ENCODE data around the gene DDX42. TPM values are rescaled to one million over a fixed set of nuclear protein-coding genes. Genes with fewer than 3 reads are reported as not detected.

Gene DDX42
- total and polyA plus RNA-seq, 2 donors (not counting 1 experiment from before 2014, with no cell fraction given), result 61.6 to 170 TPM

DNA sequence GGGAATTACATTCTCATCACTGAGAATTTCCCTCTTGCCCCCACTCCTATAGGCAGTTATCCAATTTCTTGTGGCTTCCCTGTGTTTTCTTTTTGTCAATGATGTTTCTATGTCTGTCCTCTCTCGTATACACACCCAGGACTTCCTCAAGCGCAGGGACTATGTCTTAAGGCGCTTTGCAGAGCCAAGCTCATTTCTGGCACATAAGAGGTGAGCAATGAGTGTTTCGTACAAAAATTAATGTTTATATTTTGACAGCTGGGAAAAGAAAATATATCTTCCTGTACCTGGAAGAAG is 947 bp downstream of the DDX42 start:
- DNase-seq (peak; percentile 26), ATAC-seq (ENCODE audit: low read depth) (no peak)
- ChIA-PET CTCF (interaction anchor here (0.9 to 3.2 kb wide), 7 partner anchors 9 to 74 kb away, joined by 3 to 15 read pairs (median 5); partner anchors contain the start of gene STRADA), POLR2A (interaction anchor here (1.4 to 4.1 kb wide), 6 partner anchors 33 to 153 kb away, joined by 3 to 113 read pairs (median 12); partner anchors contain the start of genes FTSJ3, LIMD2, MAP3K3 and PSMC5)
- H3K4me1 ChIP-seq (ENCODE audit: control insufficient read depth in 2 of 2, insufficient read depth in 2 of 2, low read length in 2 of 2), result peaks cover 28 to 34% of the 10 kb centered on the region in 2 donors
- H3K27ac ChIP-seq (ENCODE audit: low read length in 2 of 2), result peak overlapping the region in 1 of 2 donors; percentile 94
- Mint-ChIP-seq H3K4me3 (peak overlapping the region; percentile 98), H3K27ac (peak overlapping the region; percentile 99), H3K27me3 (no peaks in the 10 kb centered on the region), H3K9me3 (ENCODE audit: insufficient read depth) (no peaks in the 10 kb centered on the region), H3K4me1 (peaks cover 58% of the 10 kb centered on the region)
- intact Hi-C loops (cut with micrococcal nuclease), result loop anchor here (5.0 kb wide), 2 partner anchors 247 to 372 kb away; partner anchors contain the start of gene ICAM2
- TF ChIP-seq EZH2 (IDR thresholded peaks at IDR 0.05; ENCODE audit: borderline replicate concordance, insufficient read depth, low read depth, low read length, poor library complexity, severe bottlenecking), result no peak
- no peaks in the 10 kb centered on the region for H3K9me3 ChIP-seq (ENCODE audit: control extremely low read depth in 1 of 3, control insufficient read depth in 2 of 3, insufficient read depth in 1 of 3, low read length in 2 of 3)
- H2AFZ ChIP-seq (ENCODE audit: insufficient read depth, low read depth, low read length, poor library complexity, severe bottlenecking), result peak overlapping the region; percentile 93
- peaks cover 46% of the 10 kb centered on the region for H4K20me1 ChIP-seq (ENCODE audit: control insufficient read depth, insufficient read depth, low read length, poor library complexity, severe bottlenecking)
- peak overlapping the region; percentile 88 for H3K4me2 ChIP-seq (replicated peaks; ENCODE audit: low read depth, low read length, poor library complexity, severe bottlenecking)
- H3K79me2 ChIP-seq (ENCODE audit: control insufficient read depth, insufficient read depth, low read length), result peaks cover 87% of the 10 kb centered on the region
- H3K9ac ChIP-seq (ENCODE audit: low read length), result peak overlapping the region; percentile 92
- peak overlapping the region; percentile 78 to 99 (median 90) for H3K4me3 ChIP-seq (ENCODE audit: control extremely low read depth in 1 of 5, extremely low read depth in 1 of 5, insufficient read depth in 1 of 5, low read depth in 2 of 5, low read length in 4 of 5)
- no peaks in the 10 kb centered on the region for H3K27me3 ChIP-seq (replicated peaks in 1 of 4; ENCODE audit: control extremely low read depth in 1 of 4, control insufficient read depth in 3 of 4, insufficient read depth in 4 of 4, low read length in 3 of 4)
- 17% methylated on average over 1 of the region's 4 CpGs for WGBS (ENCODE audit: insufficient coverage)
- peaks cover 8 to 28% of the 10 kb centered on the region in 2 experiments for H3K36me3 ChIP-seq (replicated peaks in 1 of 2; ENCODE audit: control extremely low read depth in 1 of 2, control insufficient read depth in 1 of 2, extremely low read depth in 1 of 2, insufficient read depth in 2 of 2, low read length in 1 of 2)

DNA sequence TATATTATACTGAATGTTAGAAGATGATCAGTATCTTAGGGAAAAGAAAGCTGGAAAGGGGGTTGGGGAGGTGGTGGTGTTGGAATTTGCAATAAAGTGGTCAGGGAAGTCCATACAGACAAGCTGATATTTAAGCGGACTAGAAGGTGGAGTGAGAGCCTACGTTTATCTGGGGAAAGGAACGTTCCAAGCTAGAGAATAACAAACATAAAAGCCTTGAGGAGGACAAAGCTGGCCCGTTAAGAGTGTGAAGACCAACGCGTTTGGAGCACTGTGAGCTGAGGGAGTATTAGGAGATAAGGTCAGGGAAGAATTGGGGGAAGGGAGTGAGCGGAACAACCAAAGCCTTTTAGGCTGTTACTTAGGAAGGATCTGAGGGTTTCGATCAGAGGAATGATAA is 1.4 kb downstream of the DDX42 start:
- Histone ChIP-seq H3K27ac (ENCODE audit: low read length in 2 of 2) (peak overlapping the region in 1 of 2 donors; percentile 94), H3K79me2 (ENCODE audit: control insufficient read depth, insufficient read depth, low read length) (peaks cover 87% of the 10 kb centered on the region), H4K20me1 (ENCODE audit: control insufficient read depth, insufficient read depth, low read length, poor library complexity, severe bottlenecking) (peaks cover 51% of the 10 kb centered on the region), H3K9ac (ENCODE audit: low read length) (peak overlapping the region; percentile 92), H3K9me3 (ENCODE audit: control extremely low read depth in 1 of 3, control insufficient read depth in 2 of 3, insufficient read depth in 1 of 3, low read length in 2 of 3) (no peaks in the 10 kb centered on the region), H3K36me3 (replicated peaks in 1 of 2; ENCODE audit: control extremely low read depth in 1 of 2, control insufficient read depth in 1 of 2, extremely low read depth in 1 of 2, insufficient read depth in 2 of 2, low read length in 1 of 2) (peaks cover 11 to 31% of the 10 kb centered on the region in 2 experiments), H2AFZ (ENCODE audit: insufficient read depth, low read depth, low read length, poor library complexity, severe bottlenecking) (peak overlapping the region; percentile 93), H3K4me2 (replicated peaks; ENCODE audit: low read depth, low read length, poor library complexity, severe bottlenecking) (peak overlapping the region; percentile 88), H3K27me3 (replicated peaks in 1 of 4; ENCODE audit: control extremely low read depth in 1 of 4, control insufficient read depth in 3 of 4, insufficient read depth in 4 of 4, low read length in 3 of 4) (no peaks in the 10 kb centered on the region), H3K4me1 (ENCODE audit: control insufficient read depth in 2 of 2, insufficient read depth in 2 of 2, low read length in 2 of 2) (peaks cover 28 to 34% of the 10 kb centered on the region in 2 donors), H3K4me3 (ENCODE audit: control extremely low read depth in 1 of 5, extremely low read depth in 1 of 5, insufficient read depth in 1 of 5, low read depth in 2 of 5, low read length in 4 of 5) (peak overlapping the region in 4 of 5 experiments; percentile 78 to 99 (median 90))
- Mint-ChIP-seq H3K9me3 (ENCODE audit: insufficient read depth) (no peaks in the 10 kb centered on the region), H3K4me1 (peaks cover 58% of the 10 kb centered on the region), H3K27ac (peak overlapping the region; percentile 8), H3K27me3 (no peaks in the 10 kb centered on the region), H3K4me3 (peak overlapping the region; percentile 98)
- POLR2A ChIA-PET, result interaction anchor here (0.6 to 4.1 kb wide), 5 partner anchors 17 to 77 kb away, joined by 3 to 113 read pairs (median 4); partner anchors contain the start of genes LIMD2, SMARCD2 and STRADA
- no peak for ATAC-seq (ENCODE audit: low read depth)
- no peak for DNase-seq
- CTCF ChIA-PET, result interaction anchor here (0.9 to 3.2 kb wide), 6 partner anchors 12 to 74 kb away, joined by 3 to 15 read pairs (median 4); partner anchors contain the start of gene STRADA
- intact Hi-C loops (cut with micrococcal nuclease), result no loop called here
- 33% methylated on average over 4 of the region's 8 CpGs for WGBS (ENCODE audit: insufficient coverage)
- no peak for TF ChIP-seq EZH2 (IDR thresholded peaks at IDR 0.05; ENCODE audit: borderline replicate concordance, insufficient read depth, low read depth, low read length, poor library complexity, severe bottlenecking)
- TF ChIP-seq, protein P1, sequence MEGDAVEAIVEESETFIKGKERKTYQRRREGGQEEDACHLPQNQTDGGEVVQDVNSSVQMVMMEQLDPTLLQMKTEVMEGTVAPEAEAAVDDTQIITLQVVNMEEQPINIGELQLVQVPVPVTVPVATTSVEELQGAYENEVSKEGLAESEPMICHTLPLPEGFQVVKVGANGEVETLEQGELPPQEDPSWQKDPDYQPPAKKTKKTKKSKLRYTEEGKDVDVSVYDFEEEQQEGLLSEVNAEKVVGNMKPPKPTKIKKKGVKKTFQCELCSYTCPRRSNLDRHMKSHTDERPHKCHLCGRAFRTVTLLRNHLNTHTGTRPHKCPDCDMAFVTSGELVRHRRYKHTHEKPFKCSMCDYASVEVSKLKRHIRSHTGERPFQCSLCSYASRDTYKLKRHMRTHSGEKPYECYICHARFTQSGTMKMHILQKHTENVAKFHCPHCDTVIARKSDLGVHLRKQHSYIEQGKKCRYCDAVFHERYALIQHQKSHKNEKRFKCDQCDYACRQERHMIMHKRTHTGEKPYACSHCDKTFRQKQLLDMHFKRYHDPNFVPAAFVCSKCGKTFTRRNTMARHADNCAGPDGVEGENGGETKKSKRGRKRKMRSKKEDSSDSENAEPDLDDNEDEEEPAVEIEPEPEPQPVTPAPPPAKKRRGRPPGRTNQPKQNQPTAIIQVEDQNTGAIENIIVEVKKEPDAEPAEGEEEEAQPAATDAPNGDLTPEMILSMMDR (IDR thresholded peaks at IDR 0.05), result no peak
